SK-N-SH (cell line): ENCODE results near the gene SCN3A. TPM values are rescaled to one million over a fixed set of nuclear protein-coding genes. Genes with fewer than 3 reads are reported as not detected.

ENCODE experiments used
- CTCF ChIA-PET: fragments of 300-600, 350-600 bp; formaldehyde crosslinking; extraction: SDS; loops from one replicate; lab custom pipeline; 2021; lab: Yijun Ruan, JAX
- POLR2A ChIA-PET: fragments of 350-600 bp; sonication (Branson Sonifier 250); formaldehyde crosslinking; extraction: SDS; loops from one replicate; lab custom pipeline; 2020; ENCODE audit warnings: antibody characterized with exemption, inconsistent platforms; lab: Yijun Ruan, JAX
- DNase-seq: peaks from one replicate; pipeline ENCODE4 v3.0.0; 2012
- H2AFZ ChIP-seq: fragments of 200-600 bp; sonication (generic); 2 replicates; pipeline ENCODE4 v1.8.1; 2016; ENCODE audit warnings: antibody characterized with exemption, mild to moderate bottlenecking, low read depth
- H3F3A ChIP-seq: fragments of 200-600 bp; sonication (generic); replicated peaks from 2 replicates; pipeline ENCODE3; 2016; ENCODE audit warnings: antibody characterized with exemption, mild to moderate bottlenecking; ENCODE audit not compliant: insufficient read depth
- H3K27ac ChIP-seq, 2 experiments: fragments of 200-500 bp in 1 of 2; fragments of 200-600 bp in 1 of 2; sonication (Bioruptor generic) in 1 of 2; sonication (generic), shearing (Covaris generic) in 1 of 2; 2 replicates each; pipeline versions ENCODE4 v1.5.1 to v1.6.1; 2014 to 2016; ENCODE audit warnings: low read depth in 2 of 2, inconsistent platforms in 1 of 2, low read length in 1 of 2, mild to moderate bottlenecking in 1 of 2, mixed read lengths in 1 of 2
- H3K27me3 ChIP-seq: fragments of 200-600 bp; sonication (generic), shearing (Covaris generic); 2 replicates; pipeline ENCODE4 v1.6.1; 2016; ENCODE audit warnings: mixed run types; ENCODE audit not compliant: insufficient read depth
- H3K36me3 ChIP-seq, 2 experiments: fragments of 200-500 bp in 1 of 2; fragments of 200-600 bp in 1 of 2; sonication (Bioruptor generic) in 1 of 2; sonication (generic) in 1 of 2; replicated peaks in 1 of 2; 2 replicates each; pipeline versions ENCODE3 to v1.5.1; 2014 to 2016; ENCODE audit warnings: low read length in 1 of 2, mild to moderate bottlenecking in 1 of 2; ENCODE audit not compliant: insufficient read depth in 2 of 2, control insufficient read depth in 1 of 2
- H3K4me1 ChIP-seq, 2 experiments: fragments of 200-500 bp in 1 of 2; fragments of 200-600 bp in 1 of 2; sonication (Bioruptor generic) in 1 of 2; sonication (generic), shearing (Covaris generic) in 1 of 2; 2 replicates each; pipeline versions ENCODE4 v1.5.1 to v1.6.1; 2014 to 2016; ENCODE audit warnings: low read depth in 1 of 2, low read length in 1 of 2, mixed run types in 1 of 2; ENCODE audit not compliant: insufficient read depth in 2 of 2, control insufficient read depth in 1 of 2
- H3K4me2 ChIP-seq: fragments of 200-600 bp; sonication (generic), shearing (Covaris generic); 2 replicates; pipeline ENCODE4 v1.6.1; 2017; ENCODE audit warnings: mixed run types
- H3K4me3 ChIP-seq, 2 experiments: fragments of 200-500 bp in 1 of 2; fragments of 200-600 bp in 1 of 2; sonication (Bioruptor generic) in 1 of 2; sonication (generic), shearing (Covaris generic) in 1 of 2; 2 replicates each; pipeline versions ENCODE4 v1.5.1 to v1.8.1; 2014 to 2016; ENCODE audit warnings: low read depth in 2 of 2, inconsistent platforms in 1 of 2, low read length in 1 of 2, mild to moderate bottlenecking in 1 of 2, mixed read lengths in 1 of 2, moderate library complexity in 1 of 2
- H3K79me2 ChIP-seq: fragments of 200-600 bp; sonication (generic); 2 replicates; pipeline ENCODE4 v1.8.1; 2017; ENCODE audit warnings: mild to moderate bottlenecking; ENCODE audit not compliant: insufficient read depth
- H3K9ac ChIP-seq: fragments of 200-600 bp; sonication (generic); 2 replicates; pipeline ENCODE4 v1.6.1; 2017; ENCODE audit warnings: mixed run types
- H3K9me2 ChIP-seq: fragments of 200-600 bp; sonication (generic); 2 replicates; pipeline ENCODE4 v1.6.1; 2017; ENCODE audit warnings: mixed run types
- H3K9me3 ChIP-seq: fragments of 200-600 bp; sonication (generic); 2 replicates; pipeline ENCODE4 v1.6.1; 2017; ENCODE audit warnings: mixed run types, mild to moderate bottlenecking, moderate library complexity
- H4K20me1 ChIP-seq: fragments of 200-600 bp; sonication (generic); 2 replicates; pipeline ENCODE4 v1.6.1; 2017; ENCODE audit warnings: mild to moderate bottlenecking, mixed run types; ENCODE audit not compliant: insufficient read depth
- CHD2 ChIP-seq: fragments of 150-350 bp; IDR thresholded peaks from 2 replicates; pipeline ENCODE4 v1.6.1; 2018; ENCODE audit warnings: low read length; ENCODE audit not compliant: partially characterized antibody
- ELF1 ChIP-seq: IDR thresholded peaks from 2 replicates; pipeline ENCODE4 v1.4.0; 2012
- EP300 ChIP-seq, 2 experiments: IDR thresholded peaks; 2 replicates each; pipeline versions ENCODE4 v1.4.0 to v1.6.1; 2012; ENCODE audit warnings: borderline replicate concordance in 1 of 2, low read depth in 1 of 2, low read length in 1 of 2
- EZH2phosphoT487 ChIP-seq: fragments of 200-600 bp; sonication (generic); IDR thresholded peaks from 2 replicates; pipeline ENCODE4 v1.6.1; 2017; ENCODE audit warnings: low read depth, mixed run types, mild to moderate bottlenecking, antibody characterized with exemption, moderate library complexity, borderline replicate concordance
- FOSL2 ChIP-seq: IDR thresholded peaks from 2 replicates; pipeline ENCODE4 v1.4.0; 2012; ENCODE audit warnings: low read depth, mild to moderate bottlenecking, moderate library complexity, borderline replicate concordance
- FOXJ3 ChIP-seq: sonication (generic); formaldehyde crosslinking; IDR thresholded peaks from 2 replicates; pipeline ENCODE4 v1.5.1; 2020; ENCODE audit warnings: mild to moderate bottlenecking, missing genetic modification reagents
- GABPA ChIP-seq: IDR thresholded peaks from 2 replicates; pipeline ENCODE4 v1.4.0; 2012; ENCODE audit warnings: low read depth, mild to moderate bottlenecking
- JUND ChIP-seq: IDR thresholded peaks from 2 replicates; pipeline ENCODE4 v1.4.0; 2012
- MAX ChIP-seq: IDR thresholded peaks from 2 replicates; pipeline ENCODE4 v1.4.0; 2012; ENCODE audit warnings: low read depth
- MXI1 ChIP-seq: IDR thresholded peaks from 2 replicates; pipeline ENCODE4 v1.6.1; 2012; ENCODE audit warnings: mild to moderate bottlenecking, low read depth, low read length, improper control_type of control experiment
- RAD21 ChIP-seq: IDR thresholded peaks from 2 replicates; pipeline ENCODE4 v1.6.1; 2012; ENCODE audit warnings: mild to moderate bottlenecking, low read length
- RCOR1 ChIP-seq: fragments of 150-350 bp; IDR thresholded peaks from 2 replicates; pipeline ENCODE4 v1.6.1; 2017; ENCODE audit warnings: antibody characterized with exemption, low read length
- RFX5 ChIP-seq: IDR thresholded peaks from 2 replicates; pipeline ENCODE4 v1.6.1; 2012; ENCODE audit warnings: mild to moderate bottlenecking, improper control_type of control experiment, low read length
- SIN3A ChIP-seq: IDR thresholded peaks from 2 replicates; pipeline ENCODE4 v1.6.1; 2012; ENCODE audit warnings: low read depth, mild to moderate bottlenecking, low read length, moderate library complexity, borderline replicate concordance
- USF2 ChIP-seq: fragments of 150-350 bp; IDR thresholded peaks from 2 replicates; pipeline ENCODE4 v1.6.1; 2017; ENCODE audit warnings: antibody characterized with exemption, low read length, low read depth, borderline replicate concordance
- YY1 ChIP-seq: IDR thresholded peaks from 2 replicates; pipeline ENCODE4 v1.4.0; 2012; ENCODE audit warnings: low read depth, mild to moderate bottlenecking
- WGBS: methylation state at CpG from one replicate; pipeline ENCODE4 v1.1.6; 2017; ENCODE audit warnings: low lambda C conversion rate; 5-methylcytosine and 5-hydroxymethylcytosine counted together
- polyA plus RNA-seq, 3 experiments: library from polyadenylated mRNA; depleted of rRNA; stranded (reverse); fragments of >200 nt; gene quantifications; 2 replicates each; pipeline ENCODE4 v1.2.3, GENCODE V29; 2012
- TF ChIP-seq, protein P1 (sequence below): IDR thresholded peaks from 2 replicates; pipeline ENCODE4 v1.4.0; 2012; ENCODE audit warnings: low read depth, borderline replicate concordance

SCN3A gene
- polyA plus RNA-seq, 1 of the 3 experiments (the other 2 are of a cell fraction) = 0.33 TPM

DNA sequence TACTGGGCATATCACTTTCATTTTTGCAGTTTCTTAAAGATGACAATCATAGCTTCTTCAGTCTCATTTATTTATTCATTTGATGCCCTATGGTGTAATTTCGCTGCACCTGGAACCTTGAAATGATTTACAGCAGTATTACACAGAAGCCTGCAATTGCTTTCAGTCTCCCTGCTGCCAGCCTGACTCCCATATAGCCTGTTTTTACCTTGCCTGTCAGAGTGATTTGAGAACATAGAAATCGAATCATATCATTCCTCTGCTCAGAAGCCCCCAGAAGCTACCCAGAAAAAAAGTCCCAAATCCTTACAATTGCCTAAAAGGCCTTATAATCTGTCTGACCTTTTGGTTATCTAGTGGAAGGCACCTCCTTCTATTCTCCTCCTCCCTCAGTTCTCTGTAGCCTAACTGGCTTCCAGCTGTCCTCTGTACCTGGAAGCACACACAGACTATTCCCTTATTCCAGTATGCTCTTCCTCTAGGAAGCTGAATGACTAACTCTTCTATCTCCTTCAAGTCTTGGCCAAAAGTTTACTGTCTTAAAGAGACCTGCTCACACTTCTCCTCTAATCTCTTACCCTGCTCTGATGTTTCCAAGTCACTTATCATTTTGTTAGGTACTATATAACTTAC lies 12.6 kb downstream of the SCN3A start:
- H3K9me2 ChIP-seq = no peaks in the 10 kb centered on the region
- H3K9me3 ChIP-seq = no peaks in the 10 kb centered on the region
- TF ChIP-seq RFX5 (no peak), EZH2phosphoT487 (no peak), CHD2 (no peak), FOXJ3 (no peak), GABPA (no peak), RAD21 (no peak)
- H3K4me2 ChIP-seq = no peak overlapping the region
- no peaks in the 10 kb centered on the region for H3K79me2 ChIP-seq
- 48% methylated on average over 2 of the region's 2 CpGs for WGBS
- H4K20me1 ChIP-seq = no peaks in the 10 kb centered on the region
- H3K9ac ChIP-seq = no peak overlapping the region
- H3K4me1 ChIP-seq = peaks cover 0 to 2% of the 10 kb centered on the region in 2 experiments; a peak in 2 of 4 replicates
- ChIA-PET CTCF (interaction anchor here (1.4 to 3.0 kb wide), 3 partner anchors 12 to 175 kb away, joined by 3 to 17 read pairs (median 14); partner anchors contain the start of gene SCN3A), POLR2A (no interaction called here)
- no peak overlapping the region for H3K27ac ChIP-seq
- no peaks in the 10 kb centered on the region for H3K36me3 ChIP-seq
- no peaks in the 10 kb centered on the region for H3K27me3 ChIP-seq
- no peak overlapping the region for H3K4me3 ChIP-seq
- H3F3A ChIP-seq = no peaks in the 10 kb centered on the region
- H2AFZ ChIP-seq = no peak overlapping the region
- no peak for DNase-seq

DNA sequence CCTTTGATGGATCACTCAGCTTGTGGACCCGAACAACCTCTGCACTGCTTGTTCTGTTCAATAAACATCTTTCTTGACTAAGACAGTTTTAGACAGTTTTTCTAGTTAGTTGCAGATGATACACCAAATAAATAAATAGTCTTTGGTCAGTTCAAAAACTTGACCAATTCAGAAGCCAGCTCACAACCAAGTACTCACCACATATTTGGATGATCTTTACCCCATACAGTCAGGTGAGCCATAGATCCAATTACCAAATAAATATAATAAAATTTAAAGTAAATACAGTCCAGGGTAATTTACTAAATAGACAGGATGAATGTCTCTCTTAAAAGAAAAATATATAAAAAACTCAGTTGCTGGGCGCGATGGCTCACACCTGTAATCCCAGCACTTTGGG lies 18.2 kb downstream of the SCN3A start:
- no peak overlapping the region for H3K4me2 ChIP-seq
- CTCF ChIA-PET = interaction anchor here (1.0 to 3.6 kb wide), 6 partner anchors 13 to 171 kb away, joined by 3 to 20 read pairs (median 7); partner anchors contain the start of gene SCN3A
- H3K4me3 ChIP-seq = no peak overlapping the region
- no peaks in the 10 kb centered on the region for H3K36me3 ChIP-seq
- 94% methylated on average over 3 of the region's 3 CpGs for WGBS
- H3K79me2 ChIP-seq = no peaks in the 10 kb centered on the region
- H3F3A ChIP-seq = no peaks in the 10 kb centered on the region
- H3K4me1 ChIP-seq = peaks cover 0 to 12% of the 10 kb centered on the region in 2 experiments; a peak in 2 of 4 replicates
- DNase-seq = no peak
- H3K9me2 ChIP-seq = no peaks in the 10 kb centered on the region
- H3K27ac ChIP-seq = peak overlapping the region in 1 of 2 experiments; percentile 60; a peak in 2 of 4 replicates
- no peaks in the 10 kb centered on the region for H3K27me3 ChIP-seq
- H3K9ac ChIP-seq = no peak overlapping the region
- H2AFZ ChIP-seq = no peak overlapping the region
- TF ChIP-seq JUND (no peak), MXI1 (no peak), RCOR1 (no peak), FOSL2 (no peak), YY1 (no peak), USF2 (no peak), MAX (no peak), ELF1 (no peak), EP300 (IDR thresholded peaks at IDR 0.05; ENCODE audit: borderline replicate concordance in 1 of 2, low read depth in 1 of 2, low read length in 1 of 2) (no peak), SIN3A (no peak)
- TF ChIP-seq, protein P1, sequence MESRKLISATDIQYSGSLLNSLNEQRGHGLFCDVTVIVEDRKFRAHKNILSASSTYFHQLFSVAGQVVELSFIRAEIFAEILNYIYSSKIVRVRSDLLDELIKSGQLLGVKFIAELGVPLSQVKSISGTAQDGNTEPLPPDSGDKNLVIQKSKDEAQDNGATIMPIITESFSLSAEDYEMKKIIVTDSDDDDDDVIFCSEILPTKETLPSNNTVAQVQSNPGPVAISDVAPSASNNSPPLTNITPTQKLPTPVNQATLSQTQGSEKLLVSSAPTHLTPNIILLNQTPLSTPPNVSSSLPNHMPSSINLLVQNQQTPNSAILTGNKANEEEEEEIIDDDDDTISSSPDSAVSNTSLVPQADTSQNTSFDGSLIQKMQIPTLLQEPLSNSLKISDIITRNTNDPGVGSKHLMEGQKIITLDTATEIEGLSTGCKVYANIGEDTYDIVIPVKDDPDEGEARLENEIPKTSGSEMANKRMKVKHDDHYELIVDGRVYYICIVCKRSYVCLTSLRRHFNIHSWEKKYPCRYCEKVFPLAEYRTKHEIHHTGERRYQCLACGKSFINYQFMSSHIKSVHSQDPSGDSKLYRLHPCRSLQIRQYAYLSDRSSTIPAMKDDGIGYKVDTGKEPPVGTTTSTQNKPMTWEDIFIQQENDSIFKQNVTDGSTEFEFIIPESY = no peak
- H3K9me3 ChIP-seq = no peaks in the 10 kb centered on the region
- no peaks in the 10 kb centered on the region for H4K20me1 ChIP-seq
- POLR2A ChIA-PET = no interaction called here
